GM12878 (cell line): ENCODE results near the gene DHRS7B. TPM values are rescaled to one million over a fixed set of nuclear protein-coding genes. Genes with fewer than 3 reads are reported as not detected.

Experiments
- CREM ChIP-seq: IDR thresholded peaks from 2 replicates; pipeline ENCODE4 v1.6.1; 2014; ENCODE audit warnings: antibody characterized with exemption, low read depth
- ETV6 ChIP-seq, 2 experiments: fragments of 450-650 bp in 1 of 2; IDR thresholded peaks in 1 of 2; conservative IDR thresholded peaks in 1 of 2; 2 replicates each; pipeline ENCODE4 v1.6.1; 2014; ENCODE audit warnings: antibody characterized with exemption in 1 of 2, borderline replicate concordance in 1 of 2, low read depth in 1 of 2, mild to moderate bottlenecking in 1 of 2, moderate library complexity in 1 of 2
- JUND ChIP-seq: IDR thresholded peaks from 2 replicates; pipeline ENCODE4 v1.6.1; 2012; ENCODE audit warnings: low read depth, mild to moderate bottlenecking, low read length, improper control_type of control experiment, moderate library complexity
- NFYA ChIP-seq: IDR thresholded peaks from 2 replicates; pipeline ENCODE4 v1.6.1; 2011; ENCODE audit warnings: low read depth, mild to moderate bottlenecking, low read length, improper control_type of control experiment, borderline replicate concordance
- NR2C2 ChIP-seq: IDR thresholded peaks from 2 replicates; pipeline ENCODE4 v1.6.1; 2011; ENCODE audit warnings: borderline replicate concordance, low read depth; ENCODE audit not compliant: control insufficient read depth, insufficient read length
- SPI1 ChIP-seq: IDR thresholded peaks from 2 replicates; pipeline ENCODE4 v1.6.1; 2011; ENCODE audit warnings: low read depth, mild to moderate bottlenecking, low read length, moderate library complexity, borderline replicate concordance; ENCODE audit not compliant: insufficient read depth
- SUPT20H ChIP-seq: IDR thresholded peaks from 2 replicates; pipeline ENCODE4 v1.6.1; 2011; ENCODE audit warnings: low read depth, mild to moderate bottlenecking, low read length, moderate library complexity, borderline replicate concordance; ENCODE audit not compliant: control insufficient read depth
- ZBTB4 ChIP-seq: fragments of 450-650 bp; formaldehyde crosslinking; IDR thresholded peaks from 2 replicates; pipeline ENCODE4 v1.4.0; 2022; ENCODE audit warnings: mild to moderate bottlenecking, moderate library complexity
- ZNF24 ChIP-seq: fragments of 450-650 bp; IDR thresholded peaks from 2 replicates; pipeline ENCODE4 v1.6.1; 2017; ENCODE audit warnings: antibody characterized with exemption, mild to moderate bottlenecking
- ZNF274 ChIP-seq: IDR thresholded peaks from one replicate; pipeline ENCODE4 v1.8.0; 2011; ENCODE audit not compliant: insufficient read length, insufficient read depth
- polyA plus RNA-seq, 11 experiments: library from polyadenylated mRNA; depleted of rRNA in 4 of 11; unstranded in 6 of 11; stranded (reverse) in 5 of 11; fragments of >200 nt; fragmentation: Nextera tagmentation in 4 of 11; fragmentation: Illumina TruSeq in 1 of 11; extraction: Ambion mirVana in 4 of 11; extraction: Trizol in 1 of 11; gene quantifications; 1 replicate in 1 of 11; 2 replicates in 10 of 11; pipeline versions ENCODE4 v1.2.1 to v1.2.3, GENCODE V29; 2011 to 2016; ENCODE audit warnings: inconsistent platforms in 2 of 11, missing spikeins in 2 of 11, low read depth in 1 of 11
- total RNA-seq, 4 experiments: library from RNA; depleted of rRNA in 3 of 4; stranded (reverse); fragments of >200 nt in 3 of 4; fragmentation: Illumina TruSeq in 1 of 4; extraction: Trizol in 1 of 4; gene quantifications; 2 replicates each; pipeline versions ENCODE4 v1.2.1 to v1.2.3, GENCODE V29; 2013 to 2021
- TF ChIP-seq, protein P1 (sequence below): fragments of 150-350 bp; IDR thresholded peaks from 2 replicates; pipeline ENCODE4 v1.6.1; 2016; ENCODE audit warnings: low read depth, low read length
- TF ChIP-seq, protein P2 (sequence below): IDR thresholded peaks from 2 replicates; pipeline ENCODE4 v1.6.1; 2011; ENCODE audit warnings: low read depth, mild to moderate bottlenecking, low read length, moderate library complexity, borderline replicate concordance; ENCODE audit errors: extremely low read depth

DHRS7B gene
- total and polyA plus RNA-seq, 10 of the 15 experiments (the other 5 are each of a cell fraction or from before 2014, with no cell fraction given), result 11.1 to 35.6 (median 23.0) TPM

GRCh38 chr17:21176773-21177395 is 50.1 kb downstream of the DHRS7B start (continued):
- TF ChIP-seq, protein P1, sequence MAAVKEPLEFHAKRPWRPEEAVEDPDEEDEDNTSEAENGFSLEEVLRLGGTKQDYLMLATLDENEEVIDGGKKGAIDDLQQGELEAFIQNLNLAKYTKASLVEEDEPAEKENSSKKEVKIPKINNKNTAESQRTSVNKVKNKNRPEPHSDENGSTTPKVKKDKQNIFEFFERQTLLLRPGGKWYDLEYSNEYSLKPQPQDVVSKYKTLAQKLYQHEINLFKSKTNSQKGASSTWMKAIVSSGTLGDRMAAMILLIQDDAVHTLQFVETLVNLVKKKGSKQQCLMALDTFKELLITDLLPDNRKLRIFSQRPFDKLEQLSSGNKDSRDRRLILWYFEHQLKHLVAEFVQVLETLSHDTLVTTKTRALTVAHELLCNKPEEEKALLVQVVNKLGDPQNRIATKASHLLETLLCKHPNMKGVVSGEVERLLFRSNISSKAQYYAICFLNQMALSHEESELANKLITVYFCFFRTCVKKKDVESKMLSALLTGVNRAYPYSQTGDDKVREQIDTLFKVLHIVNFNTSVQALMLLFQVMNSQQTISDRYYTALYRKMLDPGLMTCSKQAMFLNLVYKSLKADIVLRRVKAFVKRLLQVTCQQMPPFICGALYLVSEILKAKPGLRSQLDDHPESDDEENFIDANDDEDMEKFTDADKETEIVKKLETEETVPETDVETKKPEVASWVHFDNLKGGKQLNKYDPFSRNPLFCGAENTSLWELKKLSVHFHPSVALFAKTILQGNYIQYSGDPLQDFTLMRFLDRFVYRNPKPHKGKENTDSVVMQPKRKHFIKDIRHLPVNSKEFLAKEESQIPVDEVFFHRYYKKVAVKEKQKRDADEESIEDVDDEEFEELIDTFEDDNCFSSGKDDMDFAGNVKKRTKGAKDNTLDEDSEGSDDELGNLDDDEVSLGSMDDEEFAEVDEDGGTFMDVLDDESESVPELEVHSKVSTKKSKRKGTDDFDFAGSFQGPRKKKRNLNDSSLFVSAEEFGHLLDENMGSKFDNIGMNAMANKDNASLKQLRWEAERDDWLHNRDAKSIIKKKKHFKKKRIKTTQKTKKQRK, result no peak
- TF ChIP-seq NR2C2 (no peak), JUND (no peak), CREM (no peak), NFYA (no peak), SUPT20H (no peak), ZBTB4 (CRISPR knock-in tag) (no peak), ZNF274 (no peak), ZNF24 (no peak), SPI1 (no peak), ETV6 (conservative IDR thresholded peaks at IDR 0.05 in 1 of 2, IDR thresholded peaks at IDR 0.05 in 1 of 2; ENCODE audit: borderline replicate concordance in 1 of 2, low read depth in 1 of 2) (no peak)
- TF ChIP-seq, protein P2, sequence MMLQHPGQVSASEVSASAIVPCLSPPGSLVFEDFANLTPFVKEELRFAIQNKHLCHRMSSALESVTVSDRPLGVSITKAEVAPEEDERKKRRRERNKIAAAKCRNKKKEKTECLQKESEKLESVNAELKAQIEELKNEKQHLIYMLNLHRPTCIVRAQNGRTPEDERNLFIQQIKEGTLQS, result no peak
